Measurements from ENCODE around the gene GOLGA6D.
"Not testable (repeated sequence)": the region's sequence is repeated elsewhere in the genome, so short reads cannot be mapped to it uniquely, and the experiment has no call there.

Gene GOLGA6D

DNA sequence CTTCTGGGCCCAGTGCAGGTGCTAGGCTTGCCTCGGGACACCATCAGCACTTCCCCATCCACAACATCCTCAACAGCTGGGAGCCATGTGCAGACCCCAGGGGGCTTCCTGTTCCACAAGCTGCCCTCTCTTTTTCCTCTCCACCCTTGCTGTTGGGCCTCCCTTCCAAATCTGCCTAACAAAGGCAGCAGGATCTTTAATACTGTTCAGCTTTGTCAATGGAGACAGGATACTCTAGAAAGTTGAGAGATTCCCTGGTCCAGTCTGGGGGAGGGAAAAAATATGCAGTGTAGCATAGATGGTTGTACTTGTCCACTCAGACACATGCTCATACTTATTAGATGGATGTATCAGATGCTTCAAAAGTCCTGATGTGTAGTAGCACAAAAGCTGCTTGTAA lies 4.1 kb upstream of the GOLGA6D start:
- DNase-seq (ENCODE audit: low read depth in 2 of 2): not testable (repeated sequence)

DNA sequence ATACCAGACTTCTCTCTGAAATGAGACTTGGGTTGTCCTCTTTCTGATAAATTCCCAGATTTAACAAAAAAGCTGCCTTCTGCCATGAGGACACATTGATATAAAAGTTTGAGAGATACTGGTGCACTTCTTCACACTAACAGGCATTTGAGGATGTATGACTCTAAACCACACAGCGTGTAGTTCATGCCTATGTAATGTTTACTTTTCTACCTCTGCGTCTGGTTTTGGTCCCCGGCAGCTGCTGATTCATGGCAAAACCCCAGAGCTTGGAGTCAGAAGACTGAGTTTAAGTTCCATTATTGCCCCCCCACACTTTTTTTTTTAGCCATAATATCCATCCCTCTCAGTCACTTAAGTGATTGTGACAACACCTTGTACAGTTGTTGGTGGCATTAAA lies 1.5 kb downstream of the GOLGA6D start:
- not testable (repeated sequence) for DNase-seq (ENCODE audit: low read depth in 2 of 2)

DNA sequence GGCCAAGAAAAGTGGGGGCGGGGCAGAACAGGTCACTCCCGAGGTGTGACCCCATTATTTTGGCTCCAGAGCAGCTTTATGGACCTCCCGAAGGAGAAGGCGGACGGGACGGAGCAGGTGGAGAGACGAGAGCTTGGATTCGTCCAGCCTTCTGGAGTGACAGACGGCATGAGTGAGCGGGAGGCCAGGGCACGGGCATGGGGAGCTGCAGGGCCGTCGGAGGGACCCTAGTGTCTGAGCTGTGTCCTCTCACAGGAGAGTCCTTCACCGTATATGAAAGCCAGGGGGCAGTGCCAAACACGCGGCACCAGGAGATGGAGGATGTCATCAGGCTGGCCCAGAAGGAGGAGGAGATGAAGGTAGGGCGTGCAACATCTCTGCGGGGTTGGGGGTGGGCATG lies 11.0 kb downstream of the GOLGA6D start:
- DNase-seq (ENCODE audit: low read depth in 2 of 2): not testable (repeated sequence)

DNA sequence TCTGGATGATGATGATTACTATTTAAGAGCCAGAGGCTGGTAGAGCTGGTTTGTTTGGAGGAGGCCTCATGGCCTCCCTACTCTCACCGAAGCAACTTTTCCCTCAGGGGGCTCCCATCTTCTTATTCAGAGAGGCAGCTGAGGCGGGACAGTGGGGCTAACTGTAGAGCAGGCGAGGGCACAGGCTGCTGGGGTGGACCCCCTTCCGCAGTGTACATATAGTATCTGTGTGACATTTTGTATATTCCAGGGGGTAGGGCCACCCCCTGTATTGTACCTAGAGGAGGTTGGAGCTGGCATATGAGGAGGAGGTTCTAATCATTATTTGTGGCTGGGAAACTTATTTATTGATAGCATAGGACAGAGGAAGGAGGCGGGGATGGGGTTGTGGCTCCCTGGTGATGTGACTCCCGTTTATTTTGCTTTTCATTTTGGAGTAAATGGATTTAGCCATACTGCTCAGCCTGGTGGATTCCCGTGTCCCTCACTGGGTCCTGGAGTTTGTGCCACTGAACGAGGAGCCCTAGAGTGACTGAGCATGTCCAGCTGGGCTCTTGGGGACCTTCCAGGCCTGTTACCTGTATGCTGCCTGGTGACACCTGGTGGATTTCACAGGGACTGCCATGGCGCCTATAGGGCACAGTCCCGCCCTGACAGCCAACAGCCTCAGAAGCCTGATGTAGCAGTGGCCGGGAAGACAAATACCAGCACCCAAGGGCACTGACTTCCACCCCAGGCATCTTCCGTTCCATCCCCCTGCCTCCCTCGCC lies 16.1 kb downstream of the GOLGA6D start:
- not testable (repeated sequence) for DNase-seq (ENCODE audit: low read depth in 2 of 2)

DNA sequence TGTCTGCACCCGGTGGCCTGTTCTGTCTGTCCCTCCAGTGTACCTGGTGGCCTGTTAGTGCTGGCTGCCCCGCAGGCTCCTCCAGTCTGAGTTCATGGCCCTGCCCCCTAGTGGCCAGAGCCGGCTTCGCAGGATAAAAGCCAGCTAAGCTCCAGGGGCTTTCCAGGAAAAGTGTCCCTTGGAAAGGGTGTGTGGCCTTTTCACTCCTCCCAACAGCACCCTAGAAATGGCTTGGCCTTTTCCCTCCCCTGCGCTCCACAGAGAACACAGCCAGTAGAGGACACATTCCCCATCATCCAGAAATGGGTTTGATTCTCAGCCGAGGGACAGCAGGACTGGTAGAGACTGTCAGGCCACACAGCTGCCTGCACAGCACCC lies 16.7 kb downstream of the GOLGA6D start:
- peak; percentile 31 to 43 for DNase-seq (ENCODE audit: low read depth in 2 of 2)

DNA sequence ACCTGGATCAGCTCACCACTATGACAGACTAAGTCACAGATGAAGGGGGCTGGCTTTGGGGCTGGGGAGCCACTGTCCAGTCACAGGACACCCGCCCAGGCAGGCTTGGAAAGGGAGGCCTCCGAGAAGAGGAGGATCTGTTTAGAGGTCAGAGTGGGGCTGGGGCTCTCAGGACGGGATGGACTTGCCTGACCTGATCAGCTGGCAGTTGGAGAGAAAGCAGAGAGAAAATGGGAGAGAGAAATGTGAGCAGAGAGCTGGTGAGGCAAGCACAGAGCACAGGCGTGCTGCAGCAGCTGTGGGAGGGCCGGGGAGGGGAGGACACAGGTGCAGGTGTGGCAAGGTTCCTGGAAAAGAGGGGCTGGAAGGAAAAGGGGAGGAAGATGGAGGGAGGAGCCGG lies 17.4 kb downstream of the GOLGA6D start:
- not testable (repeated sequence) for DNase-seq (ENCODE audit: low read depth in 2 of 2)

DNA sequence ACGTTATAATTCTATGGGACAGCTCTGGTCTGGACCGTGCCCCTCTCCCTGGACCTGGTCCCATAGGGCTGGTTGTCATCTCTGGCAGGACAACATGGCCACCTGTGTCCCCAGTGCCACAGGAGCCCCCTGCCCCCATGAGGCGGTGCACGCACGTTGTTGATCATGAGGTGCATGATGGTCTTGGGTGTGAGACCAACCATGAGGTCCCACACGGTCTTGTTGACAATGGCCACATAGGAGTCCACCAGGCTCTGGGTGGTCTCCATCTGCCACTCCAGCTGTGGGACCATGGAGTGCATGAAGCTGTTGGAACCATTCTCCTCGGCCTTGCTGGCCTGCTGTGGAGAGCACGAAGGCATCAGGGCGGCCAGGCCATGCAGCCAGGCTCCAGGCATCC lies 19.7 kb downstream of the GOLGA6D start:
- DNase-seq (ENCODE audit: low read depth in 2 of 2): no peak

DNA sequence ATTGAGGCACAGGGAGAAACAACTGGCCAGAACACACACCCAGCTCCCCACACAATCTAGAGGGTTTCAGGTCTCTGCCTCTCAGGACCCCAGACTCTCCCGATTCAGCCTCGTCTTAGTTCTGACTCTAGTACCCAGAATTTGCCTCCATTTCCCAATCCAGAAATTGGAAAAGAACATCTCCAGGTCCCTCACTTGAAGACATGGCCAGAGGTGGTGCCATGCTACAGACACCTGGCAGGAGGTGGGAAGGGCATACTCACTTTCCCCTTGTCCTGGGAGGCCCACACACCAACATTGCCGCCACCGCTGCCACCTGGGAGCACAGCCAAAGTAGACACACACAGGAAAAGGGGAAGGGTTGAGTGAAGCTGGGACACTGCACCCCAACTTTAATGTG lies 20.1 kb downstream of the GOLGA6D start:
- DNase-seq (ENCODE audit: low read depth in 2 of 2): not testable (repeated sequence)

DNA sequence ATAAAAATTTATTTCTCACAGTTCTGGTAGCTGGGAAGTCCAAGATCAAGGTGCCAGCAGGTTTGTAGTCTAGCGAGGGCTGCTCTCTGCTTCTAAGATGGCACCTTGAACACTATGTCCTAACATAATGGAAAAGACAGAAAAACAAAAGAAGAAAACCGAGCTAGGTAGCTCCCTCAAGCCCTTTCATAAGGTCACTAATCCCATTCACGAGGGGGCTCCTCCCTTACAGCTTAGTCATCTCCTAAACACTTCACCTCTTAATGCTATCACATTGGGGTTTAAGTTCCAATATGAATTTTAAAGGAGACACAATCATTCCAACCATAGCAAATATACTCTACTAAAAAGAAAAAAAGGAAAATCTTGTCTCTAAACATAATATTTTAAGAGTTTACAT lies 23.6 kb downstream of the GOLGA6D start:
- DNase-seq (ENCODE audit: low read depth in 2 of 2): no peak

DNA sequence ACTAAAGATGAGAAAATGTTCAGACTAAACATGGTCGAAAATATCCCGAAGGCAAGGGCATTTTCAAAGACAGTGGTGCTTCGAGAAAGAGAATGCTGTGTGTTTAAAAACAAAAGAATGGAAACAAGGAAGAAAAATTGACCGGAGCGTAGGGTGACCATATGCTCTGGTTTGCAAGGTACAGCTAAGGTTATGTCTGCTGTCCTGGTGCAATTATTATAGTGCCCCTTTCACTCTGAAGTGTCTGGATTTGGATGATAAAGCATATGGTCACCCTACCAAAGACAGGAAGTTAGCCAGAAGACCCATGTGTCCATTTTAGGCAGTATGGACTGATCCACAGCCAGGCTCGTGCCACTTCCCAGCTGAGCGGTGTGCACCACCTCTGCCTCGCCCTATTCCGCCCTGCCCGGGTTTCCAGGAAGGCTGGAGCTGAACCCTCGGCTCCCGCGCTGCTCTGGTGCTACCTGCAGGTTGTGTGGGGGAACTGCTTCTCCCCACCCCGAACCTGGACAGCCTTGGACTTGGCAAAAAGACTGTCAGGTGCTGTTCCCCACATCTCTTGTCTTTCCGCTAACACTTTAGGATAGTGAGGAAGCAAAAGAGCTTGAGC lies 25.2 kb downstream of the GOLGA6D start:
- no peak for DNase-seq (ENCODE audit: low read depth in 2 of 2)

DNA sequence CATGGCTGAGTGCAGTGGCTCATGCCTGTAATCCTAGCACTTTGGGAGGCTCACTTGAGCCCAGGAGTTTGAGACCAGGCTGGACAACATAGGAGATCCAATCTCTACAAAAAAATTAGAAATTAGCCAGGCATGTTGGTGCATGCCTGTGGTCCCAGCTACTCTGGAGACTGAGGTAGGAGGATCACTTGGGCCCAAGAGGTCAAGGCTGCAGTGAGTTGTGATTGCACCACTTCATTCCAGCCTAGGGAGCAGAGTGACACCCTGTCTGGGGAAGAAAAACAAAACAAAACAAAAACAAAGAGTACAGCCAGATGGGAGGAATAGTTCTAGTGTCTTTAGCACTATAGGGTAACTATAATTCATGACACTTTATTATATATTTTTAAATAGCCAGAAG lies 27.1 kb downstream of the GOLGA6D start:
- no peak for DNase-seq (ENCODE audit: low read depth in 2 of 2)

DNA sequence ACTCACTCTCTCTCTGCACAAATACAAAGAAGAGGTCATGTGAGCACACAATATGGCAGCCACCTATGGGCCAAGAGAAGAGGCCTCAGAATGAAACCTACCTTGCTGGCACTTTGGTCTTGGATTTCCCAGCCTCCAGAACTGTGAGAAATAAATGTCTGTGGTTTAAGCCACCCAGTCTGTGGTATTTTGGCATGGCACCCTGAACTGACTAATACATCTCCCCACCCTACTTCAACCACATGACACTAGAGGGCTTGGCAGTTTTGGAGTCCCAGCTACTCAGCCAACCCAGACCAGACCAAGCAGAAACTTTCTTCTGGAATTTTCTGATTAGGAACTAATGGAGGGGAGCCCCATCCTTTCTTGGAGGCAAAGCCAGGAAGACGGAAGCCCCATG lies 29.9 kb downstream of the GOLGA6D start:
- not testable (repeated sequence) for DNase-seq (ENCODE audit: low read depth in 2 of 2)

DNA sequence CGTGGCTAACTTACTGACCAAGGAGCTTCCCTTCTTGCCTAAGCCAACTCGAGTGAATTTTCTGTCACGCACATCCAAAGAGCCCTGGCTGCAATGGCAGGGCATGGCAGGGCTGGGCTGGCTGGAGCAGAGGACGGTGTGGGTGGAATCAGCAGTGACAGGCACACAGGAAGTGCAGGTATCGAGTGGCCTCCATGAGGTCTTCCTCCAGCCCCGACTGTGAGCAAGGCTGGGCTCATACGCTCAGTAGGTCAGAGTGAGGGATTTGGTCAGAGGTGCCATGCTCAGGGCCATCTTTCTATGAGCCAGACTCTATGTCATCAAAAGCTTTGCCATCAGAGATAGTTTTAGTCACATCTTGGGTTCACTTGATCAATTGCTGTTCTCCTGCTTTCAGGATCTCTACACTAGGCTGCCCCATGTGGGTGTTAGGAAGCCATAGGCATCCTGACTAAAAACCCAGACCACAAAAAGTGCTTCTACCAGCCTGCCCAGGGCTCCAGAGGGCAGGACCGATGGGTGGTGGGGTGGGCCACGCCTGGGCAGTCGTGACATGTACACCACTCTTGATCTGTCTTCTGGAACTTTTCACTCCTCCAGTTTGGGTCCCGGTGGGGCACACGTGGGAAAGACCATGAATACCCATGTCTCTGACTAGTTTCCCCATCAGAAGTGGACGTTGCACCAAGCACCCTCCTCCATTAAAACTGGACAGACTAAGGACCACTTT lies 30.6 kb downstream of the GOLGA6D start:
- no peak for DNase-seq (ENCODE audit: low read depth in 2 of 2)

DNA sequence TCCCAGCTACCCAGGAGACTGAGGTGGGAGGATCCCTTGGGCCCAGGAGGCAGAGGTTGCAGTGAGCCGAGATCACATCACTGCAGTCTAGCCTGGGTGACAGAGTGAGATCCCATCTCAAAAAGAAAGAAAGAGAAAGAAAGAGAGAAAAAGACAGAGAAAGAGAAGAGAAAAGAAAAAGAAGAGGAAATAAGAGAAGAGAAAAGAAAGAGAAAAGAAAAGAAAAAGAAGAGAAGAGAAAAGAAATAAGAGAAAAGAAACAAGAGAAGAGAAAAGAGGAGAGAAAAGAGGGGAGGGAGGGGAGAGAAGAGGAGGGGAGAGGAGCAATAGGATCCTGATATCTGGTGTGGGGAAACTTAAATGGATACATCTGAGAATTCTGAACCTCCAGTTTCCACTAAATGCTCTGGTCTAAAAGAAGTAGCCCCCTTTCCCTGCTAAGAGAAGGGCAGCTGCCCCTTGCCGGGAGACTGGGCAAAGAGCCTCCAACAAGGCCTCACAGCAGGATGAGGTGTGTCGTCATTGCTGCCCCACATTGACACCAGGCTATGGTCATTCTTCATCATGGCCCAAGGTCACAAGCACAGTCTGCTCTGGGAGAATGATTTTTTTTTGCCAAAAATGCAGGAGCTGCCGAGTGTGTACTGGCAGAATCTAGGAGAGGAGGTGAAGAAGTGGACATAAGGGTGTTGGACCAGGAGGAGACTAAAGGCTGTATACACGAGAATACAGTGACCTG lies 32.1 kb downstream of the GOLGA6D start:
- DNase-seq (ENCODE audit: low read depth in 2 of 2): no peak

DNA sequence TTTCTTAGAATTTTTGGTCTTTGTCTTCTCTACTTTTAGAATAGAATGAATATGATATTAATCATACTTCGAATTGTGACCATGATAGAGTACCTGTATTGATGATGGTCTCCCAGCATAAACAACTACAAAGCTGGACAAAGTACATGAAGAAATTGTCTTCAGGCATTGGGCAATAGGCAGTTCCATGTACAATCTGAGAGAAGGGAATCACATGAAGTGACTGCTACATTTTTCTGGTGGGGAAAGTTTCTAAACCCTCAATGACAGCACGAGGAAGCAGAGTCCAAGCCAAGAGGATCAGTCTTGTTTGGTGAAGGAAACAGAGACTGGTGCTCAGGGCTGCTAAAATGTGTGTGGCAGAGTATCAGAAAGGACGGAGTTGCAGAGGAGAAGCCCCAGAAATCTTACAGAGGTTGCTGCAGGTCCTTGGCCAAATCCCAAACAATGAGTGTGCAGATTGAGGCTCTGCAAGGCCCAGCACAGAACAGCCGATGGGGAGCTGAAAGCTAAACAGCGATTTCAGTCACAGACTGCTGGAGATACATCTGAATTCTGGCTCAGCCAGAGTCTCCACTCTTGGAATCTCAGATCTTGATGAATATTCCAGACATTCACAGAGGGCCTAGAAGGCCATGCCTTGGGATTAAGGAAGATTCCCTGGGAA lies 36.7 kb downstream of the GOLGA6D start:
- not testable (repeated sequence) for DNase-seq (ENCODE audit: low read depth in 2 of 2)

DNA sequence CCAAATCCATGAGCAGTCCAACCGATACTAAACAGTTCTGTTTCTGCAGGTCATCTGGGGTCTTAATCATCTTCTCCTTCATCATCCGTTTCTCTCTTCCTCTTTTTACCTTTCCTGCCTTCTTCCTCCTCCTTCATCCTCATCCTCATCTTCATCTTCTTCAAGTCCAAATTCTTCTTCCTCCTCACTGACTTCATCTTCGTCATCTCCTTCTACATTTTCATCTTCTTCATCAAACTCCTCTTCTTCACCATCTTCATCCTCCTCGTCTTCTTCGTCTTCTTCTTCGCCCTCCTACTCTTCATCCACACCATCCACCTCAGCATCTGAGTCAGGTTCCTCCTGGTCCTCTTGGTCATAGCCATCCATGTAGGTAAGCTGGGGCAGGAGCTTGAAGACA lies 39.1 kb downstream of the GOLGA6D start:
- DNase-seq (ENCODE audit: low read depth in 2 of 2): no peak

DNA sequence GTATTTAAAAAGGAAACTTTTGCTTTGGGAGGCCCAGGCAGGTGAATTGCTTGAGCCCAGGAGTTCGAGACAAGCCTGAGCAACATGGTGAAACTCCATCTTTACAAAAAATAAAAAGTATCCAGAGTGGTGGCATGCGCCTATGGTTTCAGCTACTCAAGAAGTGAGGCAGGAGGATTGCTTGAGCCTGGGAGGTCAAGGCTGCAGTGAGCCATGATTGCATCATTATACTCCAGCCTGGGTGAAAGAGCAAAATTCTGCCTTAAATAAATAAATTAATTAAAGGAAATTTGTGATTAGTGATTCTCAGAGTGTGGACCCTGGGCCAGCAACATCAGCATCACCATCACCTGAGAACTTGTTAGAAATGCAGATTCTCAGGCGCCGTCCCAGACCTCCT lies 43.3 kb downstream of the GOLGA6D start:
- no peak for DNase-seq (ENCODE audit: low read depth in 2 of 2)

DNA sequence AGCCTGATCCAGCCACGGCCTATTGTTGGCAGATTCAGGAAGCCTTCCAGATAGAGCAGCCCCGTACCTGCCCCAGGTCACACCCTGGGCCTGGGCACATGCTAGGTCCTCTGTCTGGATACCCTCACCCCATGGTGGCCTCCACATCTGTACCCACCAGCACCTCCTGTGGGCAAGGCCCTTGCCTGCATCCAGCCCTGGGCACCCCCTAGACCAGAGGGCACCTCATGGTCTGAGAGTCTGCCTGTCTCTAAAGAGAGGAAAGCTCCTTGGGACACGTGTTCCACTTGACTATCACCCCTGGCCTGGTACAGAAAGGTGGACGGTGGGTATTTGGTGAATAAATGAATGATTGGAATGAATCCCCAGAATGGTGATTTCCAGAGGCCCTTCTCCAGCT lies 44.4 kb downstream of the GOLGA6D start:
- no peak for DNase-seq (ENCODE audit: low read depth in 2 of 2)

DNA sequence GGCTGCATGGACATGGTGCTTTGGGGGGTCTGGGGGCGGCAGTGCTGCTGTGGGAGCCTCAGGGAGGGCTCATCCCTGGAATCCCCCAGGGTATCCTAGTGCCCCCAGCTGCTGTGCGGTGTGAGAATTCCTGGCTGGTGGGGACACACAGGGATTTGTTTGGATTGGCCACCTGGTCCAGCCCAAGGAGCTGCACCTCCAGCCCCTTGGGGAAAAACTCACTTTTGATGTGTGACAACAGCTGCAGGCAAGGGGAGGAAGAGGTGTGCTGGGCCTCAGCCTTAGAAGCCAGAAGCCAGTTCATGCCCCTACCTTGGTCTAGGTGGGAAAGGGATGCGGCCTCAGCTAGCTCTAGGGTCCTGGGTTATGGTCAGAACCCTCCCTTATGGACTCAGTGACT lies 44.9 kb downstream of the GOLGA6D start:
- no peak for DNase-seq (ENCODE audit: low read depth in 2 of 2)

DNA sequence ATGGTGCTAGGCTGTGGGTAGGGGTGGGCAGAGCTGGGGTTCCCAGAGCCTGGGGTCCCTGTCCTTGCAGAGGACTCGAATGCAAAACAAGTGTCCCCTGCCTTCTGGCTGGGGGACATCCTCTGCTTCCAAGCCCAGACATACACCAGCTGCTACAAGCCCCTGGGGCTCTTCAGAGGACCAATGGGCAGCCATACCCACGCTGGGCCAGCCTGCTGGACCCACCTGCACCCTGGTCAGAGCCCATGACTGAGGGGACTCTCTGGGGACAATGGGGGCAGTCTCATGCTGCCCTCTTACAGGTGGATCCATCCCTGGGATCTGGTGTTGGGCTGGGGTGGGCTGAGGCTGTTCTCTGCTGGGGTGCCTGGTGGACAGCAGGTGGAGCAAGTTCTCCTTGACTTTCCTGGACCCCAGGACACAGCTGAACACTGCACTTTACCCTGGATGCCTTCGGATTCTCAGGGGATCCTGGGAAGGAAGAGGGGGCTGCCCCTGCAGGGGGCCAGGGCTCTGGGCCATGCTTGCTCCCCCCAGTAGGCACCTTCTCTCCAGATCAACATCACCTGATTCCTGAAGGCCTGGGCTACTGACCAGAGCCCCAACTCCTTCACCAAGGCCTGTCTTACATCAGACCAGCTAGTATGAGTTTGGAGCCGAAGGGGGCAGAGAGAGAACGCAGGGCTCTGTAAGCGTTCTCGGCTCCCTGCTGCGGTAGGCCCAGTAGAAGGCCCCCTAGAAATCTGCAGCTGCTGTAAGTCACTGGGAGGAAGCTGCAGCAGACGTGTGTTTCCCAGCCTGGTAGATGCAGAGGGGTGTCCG lies 46.1 kb downstream of the GOLGA6D start:
- DNase-seq (ENCODE audit: low read depth in 2 of 2): no peak

DNA sequence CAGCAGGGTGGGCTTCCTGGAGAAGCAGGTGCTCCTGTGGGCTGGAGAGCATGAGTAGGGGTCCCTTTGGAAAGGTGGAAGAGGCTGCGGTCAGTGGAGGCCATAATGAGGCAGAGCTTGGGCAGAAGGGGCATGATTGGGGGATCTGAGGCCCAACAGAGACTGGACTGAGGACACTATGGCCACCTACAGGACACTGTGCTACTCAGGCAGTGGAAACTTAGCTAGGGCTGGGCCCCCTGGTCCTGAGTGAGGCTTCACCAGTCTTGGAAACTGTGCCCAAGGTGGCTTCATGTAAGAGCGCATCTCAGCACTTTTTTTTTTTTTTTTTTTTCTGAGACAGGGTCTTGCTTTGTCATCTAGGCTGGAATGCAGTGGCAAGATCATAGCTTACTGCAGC lies 46.9 kb downstream of the GOLGA6D start:
- DNase-seq (ENCODE audit: low read depth in 2 of 2): no peak
